ENCODE data around the gene FCGR3B.
"Not testable (repeated sequence)": the region's sequence is repeated elsewhere in the genome, so short reads cannot be mapped to it uniquely, and the experiment has no call there.

Gene FCGR3B

DNA sequence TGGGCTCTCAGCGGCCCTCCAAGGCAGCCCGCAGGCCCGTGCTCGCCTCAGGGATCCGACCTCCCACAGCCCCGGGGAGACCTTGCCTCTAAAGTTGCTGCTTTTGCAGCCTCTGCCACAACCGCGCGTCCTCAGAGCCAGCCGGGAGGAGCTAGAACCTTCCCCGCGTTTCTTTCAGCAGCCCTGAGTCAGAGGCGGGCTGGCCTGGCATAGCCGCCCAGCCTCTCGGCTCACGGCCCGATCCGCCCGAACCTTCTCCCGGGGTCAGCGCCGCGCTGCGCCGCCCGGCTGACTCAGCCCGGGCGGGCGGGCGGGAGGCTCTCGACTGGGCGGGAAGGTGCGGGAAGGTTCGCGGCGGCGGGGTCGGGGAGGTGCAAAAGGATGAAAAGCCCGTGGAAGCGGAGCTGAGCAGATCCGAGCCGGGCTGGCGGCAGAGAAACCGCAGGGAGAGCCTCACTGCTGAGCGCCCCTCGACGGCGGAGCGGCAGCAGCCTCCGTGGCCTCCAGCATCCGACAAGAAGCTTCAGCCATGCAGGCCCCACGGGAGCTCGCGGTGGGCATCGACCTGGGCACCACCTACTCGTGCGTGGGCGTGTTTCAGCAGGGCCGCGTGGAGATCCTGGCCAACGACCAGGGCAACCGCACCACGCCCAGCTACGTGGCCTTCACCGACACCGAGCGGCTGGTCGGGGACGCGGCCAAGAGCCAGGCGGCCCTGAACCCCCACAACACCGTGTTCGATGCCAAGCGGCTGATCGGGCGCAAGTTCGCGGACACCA, 25.0 kb downstream of the FCGR3B start:
- peak; percentile 48 for DNase-seq (ENCODE audit: low read depth)

DNA sequence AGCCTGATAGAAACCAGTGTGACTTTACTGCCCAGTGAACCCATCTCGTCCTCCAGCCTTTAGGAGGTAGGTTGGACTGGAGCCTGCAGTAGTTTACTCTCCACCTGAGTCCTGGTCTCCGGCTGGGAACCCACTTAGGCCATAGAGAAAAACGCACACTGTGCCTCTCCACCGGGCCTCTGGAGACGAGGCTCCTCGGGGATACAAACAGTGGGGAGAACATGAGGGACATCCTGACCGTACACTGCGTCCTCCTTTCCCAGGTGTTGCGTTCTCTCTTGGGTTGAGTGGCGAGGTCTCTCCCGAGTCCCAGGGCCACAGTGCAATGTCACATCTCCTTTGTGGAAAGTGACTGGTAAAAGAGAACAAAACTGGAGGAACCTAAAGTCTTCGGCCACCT, 26.0 kb downstream of the FCGR3B start:
- not testable (repeated sequence) for DNase-seq (ENCODE audit: low read depth)

DNA sequence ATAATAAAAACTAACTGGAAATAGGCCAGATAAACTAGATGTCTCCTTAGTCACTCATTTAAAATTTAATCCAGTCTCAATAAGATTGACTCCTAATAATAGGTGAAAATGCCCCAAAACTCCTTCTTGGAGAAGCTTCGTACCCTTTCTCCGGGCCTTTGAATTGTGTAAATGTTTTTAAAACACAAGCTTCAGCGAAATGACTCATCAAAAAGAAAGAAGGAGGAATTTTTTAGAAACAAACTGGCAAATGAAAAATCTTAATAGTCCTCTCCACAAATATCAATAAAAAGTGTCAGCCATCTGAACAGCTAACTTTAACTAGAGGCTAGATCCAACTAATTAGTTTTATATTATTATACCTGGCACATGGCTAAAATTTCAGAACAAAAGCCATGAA, 33.9 kb downstream of the FCGR3B start:
- not testable (repeated sequence) for DNase-seq (ENCODE audit: low read depth)

DNA sequence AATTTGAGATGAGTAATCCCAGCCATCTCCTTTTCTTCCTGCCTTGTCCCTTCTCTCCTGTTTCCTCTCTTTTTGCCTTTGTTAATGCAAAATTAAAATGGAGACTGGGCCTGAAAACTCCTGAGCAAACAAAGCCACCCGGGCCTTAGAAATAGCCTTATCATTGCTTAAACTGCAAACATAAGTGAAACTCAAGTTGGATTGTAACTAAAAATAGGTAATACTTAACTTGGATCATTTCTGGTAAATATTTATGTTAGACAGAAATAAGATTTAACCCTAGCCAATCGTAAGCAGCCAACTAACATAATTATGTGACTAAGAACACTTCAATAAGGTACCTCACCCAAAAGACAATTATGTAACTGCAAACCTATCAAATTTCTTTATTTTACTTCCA, 35.4 kb downstream of the FCGR3B start:
- DNase-seq (ENCODE audit: low read depth): not testable (repeated sequence)

DNA sequence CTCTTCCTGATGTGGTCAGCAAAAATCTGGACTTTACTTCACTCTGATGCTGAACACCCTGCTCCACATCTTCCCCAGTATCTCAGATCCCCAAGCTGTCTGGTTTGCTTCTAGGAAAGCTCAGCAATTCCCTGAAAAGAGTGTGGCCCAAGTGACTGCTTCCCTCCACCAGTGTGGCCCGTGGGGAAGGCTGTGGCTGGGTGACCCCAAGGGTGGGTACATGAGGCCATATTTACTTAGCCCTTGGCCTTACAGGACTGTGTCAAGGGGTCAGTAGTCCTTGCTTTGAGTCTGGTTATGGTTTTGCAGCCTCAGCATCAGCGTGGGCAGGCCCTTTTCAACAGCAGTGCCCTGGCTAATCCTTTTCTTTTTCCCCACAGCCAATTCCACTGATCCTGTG, 35.8 kb downstream of the FCGR3B start:
- not testable (repeated sequence) for DNase-seq (ENCODE audit: low read depth)

DNA sequence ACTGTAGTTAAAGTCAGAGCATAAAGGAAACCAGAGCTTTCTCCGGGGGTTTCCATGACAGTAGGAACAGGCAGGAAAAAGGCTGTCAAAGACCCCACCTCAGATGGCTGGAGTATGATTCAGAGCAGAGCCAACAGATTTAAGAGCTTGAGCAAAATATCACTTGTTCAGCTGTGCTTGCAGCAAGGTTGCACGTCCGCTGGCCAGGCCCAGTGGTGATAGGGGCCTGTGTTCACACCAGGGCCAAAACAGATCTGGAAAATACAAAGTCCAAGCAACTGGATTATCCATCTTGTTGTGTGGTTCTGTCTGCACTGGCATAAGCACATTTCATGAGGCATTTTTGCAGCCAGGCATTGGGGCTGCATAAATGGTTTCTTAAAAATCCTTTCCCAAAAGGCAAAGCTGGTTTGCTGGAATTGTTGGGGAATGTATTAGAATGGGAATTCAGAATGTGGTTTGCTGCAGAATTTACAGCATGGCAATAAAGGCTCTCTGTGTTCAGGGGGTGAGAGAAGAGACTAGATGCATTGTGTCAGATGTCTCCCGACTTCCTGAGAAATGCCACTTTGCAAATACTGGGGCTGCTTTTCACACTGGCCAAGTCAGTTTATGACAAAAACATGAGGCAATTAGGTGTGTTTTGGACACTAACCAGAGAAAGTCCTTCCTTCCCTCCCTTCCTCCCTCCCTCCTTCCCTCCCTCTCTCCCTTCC, 36.5 kb downstream of the FCGR3B start:
- DNase-seq (ENCODE audit: low read depth): not testable (repeated sequence)

DNA sequence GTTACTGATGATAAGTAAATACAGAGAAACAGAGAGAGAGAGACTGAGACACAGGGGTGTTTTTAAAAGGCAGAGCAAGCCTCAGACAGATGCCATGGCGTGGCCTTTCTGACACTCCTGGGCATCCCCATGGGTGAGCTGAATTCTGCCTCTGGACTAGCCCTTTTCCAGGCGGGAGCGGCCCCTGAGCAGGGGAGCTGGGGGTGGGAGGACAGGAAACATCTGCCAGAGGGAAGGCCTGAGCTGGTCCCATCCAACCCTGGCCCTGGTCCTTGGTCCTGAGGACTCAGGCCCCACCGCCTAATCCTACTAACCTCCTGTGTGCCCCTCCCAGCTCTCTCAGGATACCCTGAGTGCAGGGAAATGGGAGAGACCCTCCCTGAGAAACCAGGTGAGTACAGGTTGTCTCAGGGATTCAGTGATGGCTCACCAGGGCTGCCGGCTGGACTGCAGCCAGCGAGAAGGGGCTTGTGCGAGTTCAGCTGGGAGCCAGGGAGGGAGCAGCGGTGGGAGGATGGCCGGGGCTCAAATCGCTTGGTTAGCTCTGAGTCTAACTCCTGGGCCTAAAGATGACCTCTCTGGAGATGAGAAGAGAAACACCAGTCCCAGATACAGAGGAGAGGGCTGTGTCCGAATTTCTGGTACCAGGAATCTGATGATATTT, 37.8 kb downstream of the FCGR3B start:
- not testable (repeated sequence) for DNase-seq (ENCODE audit: low read depth)

DNA sequence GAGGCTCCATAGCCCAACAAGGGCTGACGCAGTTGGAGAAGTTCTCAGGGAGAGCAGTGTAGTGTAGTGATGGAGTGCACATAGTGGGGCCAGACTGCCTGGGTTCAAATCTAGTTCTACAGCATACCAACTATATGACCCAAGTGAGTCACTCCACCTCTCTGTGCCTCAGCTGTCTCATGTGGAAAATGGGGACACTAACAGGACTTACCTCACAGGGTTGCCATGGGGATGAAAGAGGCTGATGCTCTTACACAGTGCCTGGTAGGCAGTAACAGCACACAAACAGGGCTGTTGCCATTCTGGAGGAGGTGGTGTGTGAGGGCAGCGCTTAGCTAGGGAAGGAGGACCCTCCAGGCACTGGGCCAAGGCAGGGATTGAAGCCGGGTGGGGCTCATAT, 38.4 kb downstream of the FCGR3B start:
- DNase-seq (ENCODE audit: low read depth): not testable (repeated sequence)

DNA sequence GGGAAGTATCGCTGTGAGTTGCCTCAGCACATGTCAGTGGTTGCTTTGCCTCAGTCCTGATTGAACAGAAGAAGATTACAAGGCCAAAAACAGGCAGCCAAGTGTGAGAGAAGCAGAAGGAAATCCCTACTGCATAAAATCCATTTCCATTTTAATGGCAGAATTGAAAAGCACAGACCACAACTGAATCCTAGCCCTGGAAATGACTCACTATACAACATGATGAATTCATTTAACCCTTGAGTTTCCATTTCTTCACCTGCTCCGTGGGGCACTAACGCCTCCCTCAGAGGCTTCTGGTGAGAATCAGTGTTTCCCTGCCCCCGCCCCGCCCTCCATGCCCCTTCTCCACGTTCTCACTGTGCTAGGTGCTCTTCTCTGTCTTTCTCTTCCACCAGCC, 41.1 kb downstream of the FCGR3B start:
- not testable (repeated sequence) for DNase-seq (ENCODE audit: low read depth)

DNA sequence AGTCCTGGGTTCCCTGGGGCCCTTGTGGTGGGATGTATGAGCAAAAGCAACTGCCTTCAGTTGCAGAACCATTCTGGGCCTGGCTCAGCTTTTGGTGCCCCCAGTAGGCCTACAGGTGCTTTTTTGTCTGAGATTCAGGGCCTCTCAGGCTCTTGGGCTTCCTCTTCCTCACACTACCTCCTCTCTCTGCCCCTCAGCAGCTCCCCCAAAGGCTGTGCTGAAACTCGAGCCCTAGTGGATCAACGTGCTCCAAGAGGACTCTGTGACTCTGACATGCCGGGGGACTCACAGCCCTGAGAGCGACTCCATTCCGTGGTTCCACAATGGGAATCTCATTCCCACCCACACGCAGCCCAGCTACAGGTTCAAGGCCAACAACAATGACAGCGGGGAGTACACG, 41.6 kb downstream of the FCGR3B start:
- not testable (repeated sequence) for DNase-seq (ENCODE audit: low read depth)

DNA sequence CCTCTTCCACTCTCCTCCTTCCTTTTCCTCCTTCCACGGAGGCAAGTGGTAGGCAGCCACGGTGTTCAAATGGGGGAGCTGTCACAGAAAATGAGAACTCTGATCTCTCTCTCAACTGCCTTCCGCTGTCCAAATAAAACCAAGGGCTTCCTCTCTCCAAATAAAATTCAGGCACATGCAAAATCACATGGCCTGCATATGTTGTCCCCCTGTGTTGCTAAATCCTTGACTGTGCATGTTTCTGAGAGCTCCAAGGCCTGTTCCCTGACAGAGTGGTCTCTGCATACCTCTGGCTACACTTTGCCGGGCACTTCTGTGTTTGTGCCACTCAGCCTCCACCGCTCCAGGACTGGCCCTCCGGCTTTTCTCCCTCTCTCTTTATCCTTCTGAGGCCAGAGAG, 42.4 kb downstream of the FCGR3B start:
- DNase-seq (ENCODE audit: low read depth): not testable (repeated sequence)

DNA sequence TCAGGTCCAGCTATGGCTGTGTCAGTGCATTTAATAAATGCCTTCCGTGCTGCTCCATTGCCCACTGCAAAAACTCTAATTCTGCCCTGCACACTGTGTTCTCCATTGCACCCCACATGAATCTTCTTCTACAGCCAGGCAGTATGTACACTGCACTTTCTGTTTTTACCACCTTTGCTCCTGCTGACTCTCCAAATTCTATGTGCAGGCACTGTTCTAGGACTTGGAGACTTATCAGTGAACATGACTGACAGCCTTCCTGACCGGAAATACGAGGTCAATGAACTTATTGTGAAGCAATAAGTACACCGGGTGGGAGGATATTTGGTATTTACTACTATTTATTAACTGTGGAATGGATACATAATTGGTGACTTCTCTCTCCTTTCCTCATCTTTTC, 48.1 kb downstream of the FCGR3B start:
- DNase-seq (ENCODE audit: low read depth): not testable (repeated sequence)

DNA sequence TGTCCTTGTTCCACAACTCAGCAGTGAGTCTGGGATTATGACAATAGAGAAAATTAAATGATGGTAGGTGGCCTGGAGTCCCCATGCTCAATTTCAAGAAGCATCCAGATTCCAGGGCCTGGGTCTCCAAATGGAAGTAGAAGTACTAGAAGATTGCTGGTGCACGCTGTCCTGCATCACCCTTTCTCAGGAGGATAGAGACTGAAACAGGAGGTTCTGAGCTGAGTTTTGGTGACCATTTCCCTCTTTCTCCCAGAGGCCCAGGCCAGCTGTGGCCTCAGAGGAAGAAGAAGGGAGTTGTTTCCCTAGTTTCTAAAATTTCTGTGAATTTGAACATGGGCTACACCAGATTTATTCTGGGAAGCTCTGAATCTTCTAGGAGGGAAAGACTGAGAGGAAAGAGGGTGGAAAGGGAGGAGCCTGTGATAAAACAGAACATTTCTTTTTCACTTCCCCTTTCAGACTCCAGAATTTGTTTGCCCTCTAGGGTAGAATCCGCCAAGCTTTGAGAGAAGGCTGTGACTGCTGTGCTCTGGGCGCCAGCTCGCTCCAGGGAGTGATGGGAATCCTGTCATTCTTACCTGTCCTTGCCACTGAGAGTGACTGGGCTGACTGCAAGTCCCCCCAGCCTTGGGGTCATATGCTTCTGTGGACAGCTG, 50.0 kb downstream of the FCGR3B start:
- not testable (repeated sequence) for DNase-seq (ENCODE audit: low read depth)

DNA sequence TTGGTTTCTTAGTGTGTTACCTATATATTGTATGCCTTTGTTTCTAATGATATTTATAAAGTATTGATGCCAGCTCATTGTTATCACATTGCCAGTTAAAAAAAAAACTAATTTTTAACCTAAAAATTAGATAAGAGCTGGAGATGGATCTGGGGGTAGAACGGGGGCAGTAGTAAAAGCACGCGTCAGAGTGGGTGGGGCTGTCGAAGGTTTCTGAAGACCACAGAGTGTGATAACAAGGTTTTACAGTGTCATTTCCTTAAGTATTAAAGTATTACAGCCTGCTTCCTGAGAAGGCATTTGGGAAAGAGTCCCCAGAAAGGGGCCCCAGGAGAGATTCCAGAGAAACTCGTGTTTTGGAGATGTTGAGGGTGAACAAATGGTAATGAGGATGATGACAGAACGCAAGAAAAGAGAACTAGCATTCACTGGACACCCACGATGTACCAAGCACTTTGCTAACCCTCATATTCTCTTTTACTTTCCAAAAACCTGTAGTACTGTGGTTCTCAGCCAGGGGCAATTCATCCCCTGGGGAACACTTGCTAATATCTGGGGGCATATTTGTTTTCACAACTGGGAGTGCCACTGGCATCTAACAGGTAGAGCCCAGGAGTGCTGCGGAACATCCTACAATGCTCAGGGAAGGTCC, 51.0 kb downstream of the FCGR3B start:
- DNase-seq (ENCODE audit: low read depth): not testable (repeated sequence)

DNA sequence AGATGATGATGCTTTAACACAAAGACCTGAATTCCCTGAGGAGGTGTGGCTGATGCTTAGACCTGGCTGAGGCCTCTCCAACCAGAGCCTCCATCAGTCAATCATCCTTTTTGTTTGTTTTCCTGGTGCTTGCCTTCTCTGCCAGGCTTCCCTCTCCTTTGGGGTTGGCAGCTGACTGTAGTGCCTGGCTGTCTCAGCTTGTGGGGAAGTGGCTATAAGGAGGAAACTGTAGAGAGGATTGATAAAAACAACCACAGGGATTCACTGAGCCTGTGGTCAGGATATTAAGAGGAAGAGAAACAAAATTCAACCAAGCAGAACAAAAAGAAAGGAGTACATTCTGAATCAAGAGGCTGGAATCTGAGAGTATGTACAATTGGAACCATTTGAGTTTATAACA, 54.3 kb downstream of the FCGR3B start:
- DNase-seq (ENCODE audit: low read depth): not testable (repeated sequence)

Data from ELR (cell line).